Spleen (tissue), 7 donors: ENCODE results near the gene TSC22D1.

Source experiments
- POLR2A ChIP-seq, 3 donors: fragments of 450-650 bp; IDR thresholded peaks; one replicate each; pipeline ENCODE4 v1.5.1; 2017; ENCODE audit warnings: antibody characterized with exemption in 3 of 3, mild to moderate bottlenecking in 1 of 3
- POLR2AphosphoS5 ChIP-seq, 3 donors: sonication (generic); formaldehyde crosslinking; IDR thresholded peaks; one replicate each; pipeline ENCODE4 v1.5.1; 2017; ENCODE audit warnings: antibody characterized with exemption in 3 of 3
- TF ChIP-seq, protein P1 (sequence below), 11 experiments: fragments of 200-600 bp in 7 of 11; fragments of 450-650 bp in 4 of 11; sonication (generic) in 4 of 11; IDR thresholded peaks in 8 of 11; conservative IDR thresholded peaks in 3 of 11; 1 replicate in 7 of 11; 2 replicates in 4 of 11; pipeline versions ENCODE4 v1.4.0 to v1.8.0; 2016 to 2021; ENCODE audit warnings: antibody characterized with exemption in 11 of 11, inconsistent platforms in 4 of 11, mild to moderate bottlenecking in 1 of 11
- donor health status: DM: no; HTN: no; CAD: no; lungs with moderate emphysema.
- donor health status: DM: no; HTN: no; CAD: no.
- donor health status: DM: no; HTN: no; CAD: no.

DNA sequence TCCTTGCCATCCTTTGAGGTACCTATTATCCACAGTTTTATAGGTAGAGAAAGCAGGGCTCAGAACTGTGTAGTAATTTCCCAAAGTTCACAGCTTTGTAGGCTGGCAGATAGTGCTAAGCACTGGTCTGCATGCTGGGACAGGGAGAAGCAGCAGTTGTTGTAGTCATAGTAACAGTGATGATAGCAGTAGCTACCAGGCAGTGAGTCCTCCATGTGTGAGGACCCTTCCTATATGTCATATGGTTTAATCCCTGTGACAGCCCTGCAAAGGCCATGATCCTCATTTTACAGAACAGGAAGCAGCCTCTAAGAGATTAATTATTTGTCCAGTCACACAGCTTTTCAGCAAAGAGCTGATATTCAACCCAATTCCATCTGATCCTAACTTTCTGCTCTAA is 181.5 kb downstream of the TSC22D1 start:
- TF ChIP-seq, protein P1, sequence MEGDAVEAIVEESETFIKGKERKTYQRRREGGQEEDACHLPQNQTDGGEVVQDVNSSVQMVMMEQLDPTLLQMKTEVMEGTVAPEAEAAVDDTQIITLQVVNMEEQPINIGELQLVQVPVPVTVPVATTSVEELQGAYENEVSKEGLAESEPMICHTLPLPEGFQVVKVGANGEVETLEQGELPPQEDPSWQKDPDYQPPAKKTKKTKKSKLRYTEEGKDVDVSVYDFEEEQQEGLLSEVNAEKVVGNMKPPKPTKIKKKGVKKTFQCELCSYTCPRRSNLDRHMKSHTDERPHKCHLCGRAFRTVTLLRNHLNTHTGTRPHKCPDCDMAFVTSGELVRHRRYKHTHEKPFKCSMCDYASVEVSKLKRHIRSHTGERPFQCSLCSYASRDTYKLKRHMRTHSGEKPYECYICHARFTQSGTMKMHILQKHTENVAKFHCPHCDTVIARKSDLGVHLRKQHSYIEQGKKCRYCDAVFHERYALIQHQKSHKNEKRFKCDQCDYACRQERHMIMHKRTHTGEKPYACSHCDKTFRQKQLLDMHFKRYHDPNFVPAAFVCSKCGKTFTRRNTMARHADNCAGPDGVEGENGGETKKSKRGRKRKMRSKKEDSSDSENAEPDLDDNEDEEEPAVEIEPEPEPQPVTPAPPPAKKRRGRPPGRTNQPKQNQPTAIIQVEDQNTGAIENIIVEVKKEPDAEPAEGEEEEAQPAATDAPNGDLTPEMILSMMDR (IDR thresholded peaks at IDR 0.05 in 8 of 11, conservative IDR thresholded peaks at IDR 0.05 in 3 of 11) = no peak
- TF ChIP-seq POLR2A (IDR thresholded peaks at IDR 0.05) (no peak), POLR2AphosphoS5 (IDR thresholded peaks at IDR 0.05) (no peak)
